HG02973 (cell line): ENCODE results near the gene TMEM245.
A peak's percentile ranks its signal among the peaks of the same experiment; 100 is the strongest.

Source experiments
- ATAC-seq: cut with Tn5 transposase; IDR thresholded peaks from one replicate; pipeline ENCODE4 v1.9.1; 2021; ENCODE audit warnings: moderate library complexity; ENCODE audit not compliant: unreplicated experiment

Gene TMEM245

DNA sequence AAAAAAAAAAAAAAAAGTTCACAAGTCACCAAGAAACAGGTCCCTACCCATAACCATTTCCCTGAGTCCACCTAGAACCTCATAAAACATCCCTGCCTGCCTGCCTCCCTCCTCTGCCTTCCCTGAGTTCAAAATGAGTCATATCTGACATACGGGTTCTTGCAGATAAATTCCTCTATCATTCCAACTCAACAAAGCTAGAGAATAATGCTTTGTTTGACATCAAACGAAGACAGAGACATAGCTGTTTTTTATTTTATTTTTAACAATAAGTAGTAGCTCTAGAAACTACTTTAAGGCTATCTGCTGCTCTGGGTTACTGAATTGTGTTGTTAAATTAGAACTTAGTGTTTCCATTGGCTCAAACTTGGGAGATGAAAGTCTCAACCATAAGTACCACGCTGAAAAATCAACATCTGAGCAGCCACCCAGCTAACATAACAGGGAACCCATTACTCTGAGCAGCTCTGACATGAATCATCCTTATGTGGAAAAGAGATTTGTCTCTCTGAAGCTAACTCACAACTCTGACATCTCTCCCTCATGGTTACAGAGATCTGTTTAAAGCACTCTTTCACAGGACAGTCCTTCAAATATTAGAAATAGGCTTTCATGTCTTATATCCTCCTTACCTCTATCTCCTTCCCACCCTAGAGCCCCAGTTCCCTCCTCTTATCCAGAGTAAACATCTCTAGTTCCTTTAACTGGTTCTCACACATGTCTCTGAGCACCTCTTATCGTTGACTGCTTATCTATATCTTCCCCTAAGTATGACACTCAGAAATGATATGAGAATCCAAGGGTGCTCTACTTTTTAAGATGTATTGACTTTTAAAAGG, 12.1 kb downstream of the TMEM245 start:
- ATAC-seq = no peak

DNA sequence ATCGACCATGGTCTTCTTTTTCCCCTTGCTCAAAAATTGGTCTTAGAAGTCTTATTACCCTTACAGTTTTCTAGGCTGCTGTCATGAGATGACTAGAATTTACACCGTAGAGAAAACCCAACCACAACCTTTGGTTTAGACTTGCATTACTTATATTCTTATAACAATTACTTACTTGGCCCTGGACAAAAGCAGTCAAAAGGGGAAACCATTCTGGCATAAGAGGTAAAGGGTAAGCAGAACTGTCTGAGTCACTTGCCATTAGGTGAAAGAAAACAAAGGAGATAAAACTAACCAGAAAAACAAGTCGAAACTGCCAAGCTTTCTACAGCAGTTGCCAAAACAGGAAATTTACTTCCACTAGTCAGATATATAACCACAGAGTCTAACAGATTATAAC, 17.9 kb downstream of the TMEM245 start:
- ATAC-seq = peak; percentile 85

- no peak for ATAC-seq
Observed at GRCh38 chr9:109101202-109101595, 18.5 kb downstream of the TMEM245 start.

DNA sequence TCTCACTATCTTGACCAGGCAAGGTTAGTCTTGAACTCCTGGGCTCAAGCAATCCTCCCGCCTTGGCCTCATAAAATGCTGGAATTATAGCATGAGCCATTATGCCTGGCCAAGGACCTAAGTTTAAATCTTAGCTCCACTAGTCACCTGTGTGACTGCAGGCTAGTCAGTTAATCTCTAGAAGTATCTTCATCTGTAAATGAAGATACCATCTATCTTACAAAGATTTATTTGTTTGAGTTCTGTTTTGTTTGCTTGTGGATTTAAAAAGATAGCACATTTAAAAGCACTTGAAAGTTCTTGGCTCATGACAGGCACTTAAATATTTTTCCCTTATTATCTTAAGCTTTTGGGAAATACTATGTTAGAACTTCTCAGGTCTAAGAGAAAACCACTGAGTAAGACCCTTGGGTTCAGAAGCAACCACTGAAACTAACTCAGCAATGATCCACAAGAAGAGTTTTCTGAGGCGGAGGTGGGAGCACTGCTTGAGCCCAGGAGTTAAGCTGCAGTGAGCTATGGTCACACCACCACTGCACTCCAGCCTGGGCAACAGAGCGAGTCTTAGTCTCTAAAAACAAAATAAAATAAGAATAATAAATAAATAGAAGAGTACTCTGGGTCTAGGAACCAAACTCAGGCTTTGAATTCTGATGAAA, 19.1 kb downstream of the TMEM245 start:
- no peak for ATAC-seq

GRCh38 chr9:109098960-109099308, 20.8 kb downstream of the TMEM245 start:
- no peak for ATAC-seq

GRCh38 chr9:109098171-109098959, 21.4 kb downstream of the TMEM245 start:
- ATAC-seq = peak; percentile 36

DNA sequence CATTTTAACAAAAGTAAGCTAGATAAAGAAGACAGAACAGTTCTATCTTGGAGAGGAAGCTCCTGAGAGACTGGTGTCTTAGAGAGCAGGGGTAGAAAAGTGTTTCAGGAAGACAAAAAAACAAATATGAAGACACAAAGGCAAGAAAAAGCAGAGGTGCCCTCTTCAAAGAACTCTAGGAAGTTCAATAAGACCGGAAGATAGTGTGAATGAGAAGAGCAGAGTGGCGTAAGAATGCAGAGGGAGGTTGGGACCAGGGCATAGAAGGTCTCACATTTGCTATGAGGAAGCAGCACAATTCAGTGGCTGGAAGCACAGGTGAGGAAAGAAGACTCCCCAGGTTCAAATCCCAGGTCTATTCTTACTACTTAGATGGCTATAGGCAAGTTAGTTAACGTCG, 22.6 kb downstream of the TMEM245 start:
- ATAC-seq = no peak

DNA sequence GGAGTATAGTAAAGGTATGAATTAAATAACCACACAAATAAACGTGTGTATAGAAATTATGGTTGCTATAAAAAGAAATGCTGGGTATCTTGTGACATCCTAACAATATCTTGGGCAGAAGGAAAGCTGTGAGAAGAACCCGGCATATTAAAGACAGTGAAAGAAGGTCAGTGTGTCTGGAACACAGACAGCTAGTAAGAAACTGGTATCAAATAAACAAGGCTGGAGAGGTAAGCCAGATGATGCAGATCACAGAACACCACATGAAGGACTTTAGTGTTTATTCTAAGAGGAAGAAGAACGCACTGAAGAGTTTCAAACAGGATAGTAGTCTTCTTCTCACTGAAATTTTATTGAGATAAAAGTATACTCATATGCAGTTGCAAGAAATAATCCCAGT, 24.4 kb downstream of the TMEM245 start:
- ATAC-seq = no peak

GRCh38 chr9:109094268-109094667, 25.5 kb downstream of the TMEM245 start:
- ATAC-seq = no peak

DNA sequence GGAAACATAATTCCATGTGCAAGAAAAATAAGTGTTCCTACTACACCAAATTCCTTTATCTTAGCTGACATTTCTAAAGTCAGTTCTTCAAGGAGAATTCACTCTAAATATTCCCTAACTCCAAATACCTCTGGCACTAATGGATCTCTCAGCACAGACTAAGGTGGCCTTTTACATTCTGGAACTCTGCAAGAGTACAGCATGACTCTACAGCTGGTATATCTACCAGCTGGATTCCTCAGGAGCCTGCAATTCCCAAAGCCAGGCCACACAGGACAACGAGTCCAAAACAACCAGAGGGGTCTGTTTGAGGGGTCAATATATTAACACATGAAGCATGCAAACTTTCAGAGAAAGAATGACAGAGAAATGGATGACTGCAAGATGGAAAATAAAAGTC, 27.2 kb downstream of the TMEM245 start:
- no peak for ATAC-seq

- ATAC-seq = no peak
Observed at GRCh38 chr9:109092051-109092580, 27.6 kb downstream of the TMEM245 start.

DNA sequence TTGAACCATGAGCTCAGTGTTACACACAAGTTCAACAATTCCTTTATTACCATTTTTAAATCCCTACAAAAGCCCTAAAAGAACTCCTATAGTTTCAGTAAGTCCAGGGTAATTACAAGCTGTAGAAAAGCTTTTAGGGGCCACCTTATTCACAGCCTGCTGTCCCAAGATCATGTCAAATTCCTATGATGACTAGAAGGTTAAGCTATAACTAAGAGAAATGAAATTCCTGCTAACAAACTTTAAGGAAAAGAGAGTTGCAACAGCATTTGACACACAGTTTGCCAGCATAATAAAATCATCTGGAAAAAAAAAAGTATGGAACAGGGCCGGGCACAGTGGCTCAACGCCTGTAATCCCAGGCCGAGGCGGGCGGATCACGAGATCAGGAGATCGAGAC, 31.5 kb downstream of the TMEM245 start:
- ATAC-seq = no peak

DNA sequence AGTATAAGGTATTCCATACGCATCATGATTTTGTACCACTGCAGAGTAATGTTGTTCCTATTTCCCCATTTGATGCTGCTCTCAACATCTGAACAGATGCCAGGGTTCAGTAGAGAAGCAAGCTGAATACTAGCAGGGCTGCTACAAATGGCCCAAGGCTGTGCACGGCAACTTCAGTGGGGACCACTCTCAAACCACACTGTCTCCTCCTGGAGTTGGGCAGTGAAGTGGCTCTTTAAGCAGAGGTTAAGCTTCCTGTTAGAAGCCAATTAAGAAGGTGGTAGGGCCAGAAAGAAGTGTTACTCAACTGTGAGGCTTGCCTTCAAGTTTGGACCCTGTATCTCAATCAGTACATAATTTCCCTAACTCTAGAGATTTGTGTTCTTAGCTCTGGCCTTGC, 32.0 kb downstream of the TMEM245 start:
- no peak for ATAC-seq

GRCh38 chr9:109086221-109086620, 33.5 kb downstream of the TMEM245 start:
- ATAC-seq = no peak

DNA sequence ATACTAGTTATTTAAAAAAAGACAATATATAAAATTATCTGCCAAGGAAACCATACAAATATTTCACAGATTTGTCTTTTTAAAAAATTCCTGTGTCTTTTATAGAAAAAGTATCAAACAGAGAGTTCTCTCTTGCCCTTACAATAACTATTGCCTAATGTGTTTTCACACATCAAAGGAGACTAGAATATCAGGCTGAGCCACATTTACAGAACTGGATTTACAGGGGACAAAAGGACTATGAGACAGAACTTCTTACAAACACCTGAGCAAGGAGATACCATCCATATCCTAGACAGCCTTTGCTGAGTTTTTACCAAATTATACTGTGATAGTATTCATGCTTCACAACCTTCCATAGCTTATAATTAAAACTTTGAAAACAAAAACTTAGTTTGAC, 34.2 kb downstream of the TMEM245 start:
- no peak for ATAC-seq

DNA sequence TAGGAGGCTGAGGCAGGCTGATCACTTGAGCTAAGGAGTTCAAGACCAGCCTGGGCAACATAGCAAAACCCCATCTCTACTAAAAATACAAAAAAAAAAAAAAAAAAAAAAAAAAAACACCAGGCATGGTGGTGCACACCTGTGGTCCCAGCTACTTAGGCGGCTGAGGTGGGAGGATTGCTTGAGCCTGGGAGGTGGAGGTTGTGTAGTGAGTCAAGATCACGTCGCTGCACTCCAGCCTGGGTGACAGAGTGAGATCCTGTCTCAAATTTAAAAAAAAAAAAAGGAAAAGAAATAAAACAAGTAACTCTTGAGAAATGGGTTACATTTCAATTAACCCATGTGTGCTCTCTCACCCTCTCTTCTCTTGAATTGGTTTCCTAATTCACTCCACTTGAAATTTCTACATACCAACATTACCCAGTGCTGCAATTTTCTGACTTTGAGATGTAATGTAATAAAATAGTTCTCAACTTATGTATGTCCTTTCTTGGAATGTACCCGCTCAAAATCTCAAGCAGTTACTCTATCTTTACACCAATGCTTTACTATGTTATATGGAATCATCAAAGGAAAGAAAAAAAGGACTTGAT, 35.8 kb downstream of the TMEM245 start:
- ATAC-seq = no peak

DNA sequence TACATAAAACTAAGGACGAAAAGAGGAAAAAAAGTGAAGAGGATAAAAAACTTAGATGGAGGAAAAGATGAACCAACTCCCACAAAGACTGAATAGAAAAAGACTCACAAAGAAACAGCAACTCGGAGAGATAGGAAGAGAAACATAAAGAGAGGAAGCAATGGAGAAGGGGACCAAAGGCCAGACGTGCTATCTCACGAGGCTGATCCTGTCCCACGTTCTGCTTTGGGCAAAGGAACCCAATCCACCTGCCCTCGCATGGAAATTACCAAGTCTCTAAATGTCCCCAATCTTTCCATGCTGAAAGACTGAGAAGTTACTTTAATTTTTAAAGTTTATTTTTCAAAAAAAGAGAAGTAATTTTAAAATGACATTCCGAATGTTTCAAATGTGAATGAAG, 36.6 kb downstream of the TMEM245 start:
- no peak for ATAC-seq

GRCh38 chr9:109082091-109082620, 37.6 kb downstream of the TMEM245 start:
- no peak for ATAC-seq

DNA sequence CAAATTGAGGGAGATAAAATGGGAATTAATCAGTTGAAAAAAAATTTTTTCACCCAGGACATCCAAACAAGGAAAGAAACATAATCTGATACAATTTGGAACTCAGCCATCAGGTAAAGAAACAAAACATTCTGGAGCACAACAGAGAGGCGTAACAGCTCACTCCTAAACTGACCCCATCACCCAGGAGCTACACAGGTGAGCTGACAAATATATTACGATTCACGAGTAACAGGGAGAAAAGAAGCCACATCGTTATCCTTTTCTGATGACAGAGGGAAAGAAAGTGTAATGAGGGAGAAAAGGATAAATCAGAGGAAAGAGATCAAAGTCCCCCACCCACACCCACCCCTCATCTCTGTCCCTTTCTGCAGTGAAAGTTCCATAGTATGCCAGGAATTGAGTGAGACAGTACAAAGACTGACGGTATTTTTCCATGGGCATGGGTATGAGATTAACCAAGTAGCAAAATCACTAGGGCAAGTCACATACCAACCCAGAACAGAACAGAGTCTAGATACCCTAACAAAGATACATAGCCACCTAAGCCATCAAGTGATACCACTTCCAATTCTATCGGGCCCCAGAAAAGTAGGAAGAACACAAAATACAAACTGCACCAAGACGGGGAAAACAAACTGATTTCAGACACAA, 45.4 kb downstream of the TMEM245 start:
- no peak for ATAC-seq

DNA sequence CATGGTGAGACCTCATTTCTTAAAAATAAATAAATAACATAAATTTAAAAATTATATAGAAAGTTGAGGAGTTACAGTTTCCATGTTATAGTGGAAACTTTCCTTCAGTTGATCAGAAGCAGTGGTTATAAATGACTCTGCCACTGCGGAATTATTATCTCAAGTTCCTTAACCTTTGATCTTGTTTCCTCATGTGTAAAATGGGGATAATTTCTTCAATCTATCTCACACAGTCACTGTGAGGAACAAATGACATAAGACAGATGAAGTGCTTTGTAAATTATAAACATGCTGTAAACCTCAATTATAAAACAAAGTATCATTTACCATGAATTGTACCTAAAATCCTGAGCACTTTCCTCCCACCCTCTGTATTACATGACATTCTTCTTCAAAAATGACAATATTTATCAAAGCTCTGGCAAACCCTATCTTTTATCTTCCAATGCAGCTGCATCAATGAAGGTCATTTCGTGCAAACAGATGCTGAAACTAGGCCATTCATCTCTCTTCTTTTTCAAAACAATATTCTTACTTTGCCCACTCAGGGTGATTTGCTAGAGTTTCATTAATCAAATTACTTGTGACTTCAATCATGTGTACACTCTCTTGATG, 46.8 kb downstream of the TMEM245 start:
- ATAC-seq = no peak
